Prostate gland (tissue), 2 donors: ENCODE results near the gene PEMT.

Experiments used
- CTCF ChIP-seq, 4 experiments: fragments of 200-600 bp in 2 of 4; fragments of 450-650 bp in 2 of 4; sonication (generic) in 2 of 4; IDR thresholded peaks; 1 replicate in 3 of 4; 2 replicates in 1 of 4; pipeline ENCODE4 v1.5.1; 2016 to 2019; ENCODE audit warnings: antibody characterized with exemption in 4 of 4, mild to moderate bottlenecking in 2 of 4, moderate library complexity in 2 of 4
- POLR2A ChIP-seq: fragments of 450-650 bp; IDR thresholded peaks from one replicate; pipeline ENCODE4 v1.6.1; 2016; ENCODE audit warnings: antibody characterized with exemption, mild to moderate bottlenecking

GRCh38 chr17:17481860-17482259 lies 109.6 kb downstream of the PEMT start:
- TF ChIP-seq CTCF (IDR thresholded peaks at IDR 0.05) (no peak), POLR2A (no peak)
